GM23338 (cell line): ENCODE measurements around the gene NFIB. TPM values are rescaled to one million over a fixed set of nuclear protein-coding genes. Genes with fewer than 3 reads are reported as not detected.

Source experiments
- ATAC-seq: fragments of 200-7000 bp; cut with Tn5 transposase; 3 replicates; pipeline ENCODE4 v1.9.1; 2020
- DNase-seq: peaks from one replicate; pipeline ENCODE4 v3.0.0-alpha.2; 2015; ENCODE audit warnings: low spot score
- H2AFZ ChIP-seq: fragments of 200-600 bp; sonication (generic); 2 replicates; pipeline ENCODE4 v1.8.0; 2016; ENCODE audit warnings: antibody characterized with exemption, mild to moderate bottlenecking, moderate library complexity
- H3F3A ChIP-seq: fragments of 200-600 bp; sonication (generic); replicated peaks from 2 replicates; pipeline ENCODE4 v1.8.0; 2017; ENCODE audit warnings: antibody characterized with exemption, mixed run types, low read depth
- H3K27ac ChIP-seq: fragments of 200-600 bp; sonication (generic); 2 replicates; pipeline ENCODE4 v1.6.1; 2016; ENCODE audit warnings: low read depth
- H3K27me3 ChIP-seq: fragments of 200-600 bp; sonication (generic); 2 replicates; pipeline ENCODE4 v1.8.0; 2016; ENCODE audit warnings: mild to moderate bottlenecking, mixed run types, moderate library complexity; ENCODE audit not compliant: insufficient read depth
- H3K36me3 ChIP-seq: fragments of 200-600 bp; sonication (generic); 2 replicates; pipeline ENCODE4 v1.8.0; 2016; ENCODE audit warnings: mild to moderate bottlenecking; ENCODE audit not compliant: insufficient read depth
- H3K4me1 ChIP-seq: fragments of 200-600 bp; sonication (generic); 2 replicates; pipeline ENCODE4 v1.8.0; 2016; ENCODE audit warnings: mild to moderate bottlenecking, moderate library complexity; ENCODE audit not compliant: insufficient read depth
- H3K4me2 ChIP-seq: fragments of 200-600 bp; sonication (generic); 2 replicates; pipeline ENCODE4 v1.7.1; 2017; ENCODE audit warnings: mixed run types
- H3K4me3 ChIP-seq: fragments of 200-600 bp; sonication (generic); 2 replicates; pipeline ENCODE4 v1.6.1; 2016; ENCODE audit warnings: mixed run types
- H3K79me2 ChIP-seq: fragments of 200-600 bp; sonication (generic); replicated peaks from 2 replicates; pipeline ENCODE4 v1.8.0; 2017; ENCODE audit warnings: mild to moderate bottlenecking; ENCODE audit not compliant: insufficient read depth
- H3K9me2 ChIP-seq: fragments of 200-600 bp; sonication (generic); 2 replicates; pipeline ENCODE4 v1.8.0; 2017; ENCODE audit not compliant: insufficient read depth
- H4K20me1 ChIP-seq: fragments of 200-600 bp; sonication (generic); replicated peaks from 2 replicates; pipeline ENCODE4 v1.8.0; 2017; ENCODE audit warnings: mild to moderate bottlenecking; ENCODE audit not compliant: insufficient read depth
- H3K27ac Mint-ChIP-seq: 2 replicates; pipeline ENCODE4 v1.8.0; 2020; ENCODE audit warnings: inconsistent platforms, mild to moderate bottlenecking, moderate library complexity, mixed read lengths
- H3K27me3 Mint-ChIP-seq: 3 replicates; pipeline ENCODE4 v1.8.0; 2022; ENCODE audit warnings: low read depth, mild to moderate bottlenecking, moderate library complexity, mixed read lengths, inconsistent platforms; ENCODE audit not compliant: insufficient read depth, poor library complexity
- H3K36me3 Mint-ChIP-seq: 3 replicates; pipeline ENCODE4 v1.8.0; 2021; ENCODE audit warnings: low read depth, mild to moderate bottlenecking, inconsistent platforms, moderate library complexity, mixed read lengths
- H3K4me1 Mint-ChIP-seq: 3 replicates; pipeline ENCODE4 v1.8.0; 2020; ENCODE audit warnings: mild to moderate bottlenecking, inconsistent platforms, mixed read lengths
- H3K4me3 Mint-ChIP-seq: 3 replicates; pipeline ENCODE4 v1.8.0; 2021; ENCODE audit warnings: moderate library complexity, mild to moderate bottlenecking, inconsistent platforms, mixed read lengths
- H3K9me3 Mint-ChIP-seq: 3 replicates; pipeline ENCODE4 v1.8.0; 2020; ENCODE audit warnings: moderate library complexity, mild to moderate bottlenecking, inconsistent platforms, mixed read lengths
- CTCF ChIP-seq, 2 experiments: fragments of 200-600 bp in 1 of 2; sonication (generic) in 1 of 2; conservative IDR thresholded peaks; 2 replicates each; pipeline versions ENCODE4 v1.5.1 to v1.6.1; 2016 to 2017; ENCODE audit warnings: antibody characterized with exemption in 2 of 2, low read depth in 2 of 2, mild to moderate bottlenecking in 2 of 2, moderate library complexity in 1 of 2
- ETS1 ChIP-seq: IDR thresholded peaks from 2 replicates; pipeline ENCODE4 v1.6.1; 2016; ENCODE audit warnings: antibody characterized with exemption
- EZH2 ChIP-seq: fragments of 200-600 bp; sonication (generic); IDR thresholded peaks from one replicate; pipeline ENCODE4 v1.8.0; 2017; ENCODE audit warnings: antibody characterized with exemption, mild to moderate bottlenecking, low read depth; ENCODE audit not compliant: unreplicated experiment
- JUNB ChIP-seq: IDR thresholded peaks from one replicate; pipeline ENCODE4 v1.6.1; 2016; ENCODE audit warnings: antibody characterized with exemption; ENCODE audit not compliant: unreplicated experiment
- NANOG ChIP-seq: IDR thresholded peaks from 2 replicates; pipeline ENCODE4 v1.6.1; 2016; ENCODE audit warnings: antibody characterized with exemption, borderline replicate concordance
- POLR2AphosphoS5 ChIP-seq: IDR thresholded peaks from 2 replicates; pipeline ENCODE4 v1.6.1; 2016; ENCODE audit warnings: antibody characterized with exemption, low read depth
- STAT1 ChIP-seq: IDR thresholded peaks from one replicate; pipeline ENCODE4 v1.6.1; 2016; ENCODE audit warnings: antibody characterized with exemption; ENCODE audit not compliant: unreplicated experiment
- ZNF114 ChIP-seq: fragments of 250-450 bp; sonication (Bioruptor Pico); IDR thresholded peaks from 2 replicates; pipeline ENCODE4 v1.5.0; 2020; ENCODE audit warnings: mild to moderate bottlenecking, moderate library complexity
- polyA plus RNA-seq: library from polyadenylated mRNA; unstranded; fragments of >200 nt; fragmentation: Nextera tagmentation; extraction: Ambion mirVana; gene quantifications from 2 replicates; pipeline ENCODE4 v1.2.1, GENCODE V29; 2016
- total RNA-seq: library from RNA; depleted of rRNA; stranded (reverse); fragments of >200 nt; shearing (Covaris generic); gene quantifications from 2 replicates; pipeline ENCODE4 v1.2.3, GENCODE V29; 2014
- TF ChIP-seq, protein P1 (sequence below): fragments of 250-450 bp; sonication (Bioruptor Pico); IDR thresholded peaks from 2 replicates; pipeline ENCODE4 v1.5.0; 2020; ENCODE audit warnings: mild to moderate bottlenecking, moderate library complexity
- TF ChIP-seq, protein P2 (sequence below): IDR thresholded peaks from one replicate; pipeline ENCODE4 v1.6.1; 2018; ENCODE audit warnings: antibody characterized with exemption; ENCODE audit not compliant: unreplicated experiment

NFIB gene
- total and polyA plus RNA-seq, 2 experiments from 2014 or later = 3.9 to 4.7 TPM

GRCh38 chr9:14322211-14323082 is 8.5 kb upstream of the NFIB start (continued):
- TF ChIP-seq, protein P1, sequence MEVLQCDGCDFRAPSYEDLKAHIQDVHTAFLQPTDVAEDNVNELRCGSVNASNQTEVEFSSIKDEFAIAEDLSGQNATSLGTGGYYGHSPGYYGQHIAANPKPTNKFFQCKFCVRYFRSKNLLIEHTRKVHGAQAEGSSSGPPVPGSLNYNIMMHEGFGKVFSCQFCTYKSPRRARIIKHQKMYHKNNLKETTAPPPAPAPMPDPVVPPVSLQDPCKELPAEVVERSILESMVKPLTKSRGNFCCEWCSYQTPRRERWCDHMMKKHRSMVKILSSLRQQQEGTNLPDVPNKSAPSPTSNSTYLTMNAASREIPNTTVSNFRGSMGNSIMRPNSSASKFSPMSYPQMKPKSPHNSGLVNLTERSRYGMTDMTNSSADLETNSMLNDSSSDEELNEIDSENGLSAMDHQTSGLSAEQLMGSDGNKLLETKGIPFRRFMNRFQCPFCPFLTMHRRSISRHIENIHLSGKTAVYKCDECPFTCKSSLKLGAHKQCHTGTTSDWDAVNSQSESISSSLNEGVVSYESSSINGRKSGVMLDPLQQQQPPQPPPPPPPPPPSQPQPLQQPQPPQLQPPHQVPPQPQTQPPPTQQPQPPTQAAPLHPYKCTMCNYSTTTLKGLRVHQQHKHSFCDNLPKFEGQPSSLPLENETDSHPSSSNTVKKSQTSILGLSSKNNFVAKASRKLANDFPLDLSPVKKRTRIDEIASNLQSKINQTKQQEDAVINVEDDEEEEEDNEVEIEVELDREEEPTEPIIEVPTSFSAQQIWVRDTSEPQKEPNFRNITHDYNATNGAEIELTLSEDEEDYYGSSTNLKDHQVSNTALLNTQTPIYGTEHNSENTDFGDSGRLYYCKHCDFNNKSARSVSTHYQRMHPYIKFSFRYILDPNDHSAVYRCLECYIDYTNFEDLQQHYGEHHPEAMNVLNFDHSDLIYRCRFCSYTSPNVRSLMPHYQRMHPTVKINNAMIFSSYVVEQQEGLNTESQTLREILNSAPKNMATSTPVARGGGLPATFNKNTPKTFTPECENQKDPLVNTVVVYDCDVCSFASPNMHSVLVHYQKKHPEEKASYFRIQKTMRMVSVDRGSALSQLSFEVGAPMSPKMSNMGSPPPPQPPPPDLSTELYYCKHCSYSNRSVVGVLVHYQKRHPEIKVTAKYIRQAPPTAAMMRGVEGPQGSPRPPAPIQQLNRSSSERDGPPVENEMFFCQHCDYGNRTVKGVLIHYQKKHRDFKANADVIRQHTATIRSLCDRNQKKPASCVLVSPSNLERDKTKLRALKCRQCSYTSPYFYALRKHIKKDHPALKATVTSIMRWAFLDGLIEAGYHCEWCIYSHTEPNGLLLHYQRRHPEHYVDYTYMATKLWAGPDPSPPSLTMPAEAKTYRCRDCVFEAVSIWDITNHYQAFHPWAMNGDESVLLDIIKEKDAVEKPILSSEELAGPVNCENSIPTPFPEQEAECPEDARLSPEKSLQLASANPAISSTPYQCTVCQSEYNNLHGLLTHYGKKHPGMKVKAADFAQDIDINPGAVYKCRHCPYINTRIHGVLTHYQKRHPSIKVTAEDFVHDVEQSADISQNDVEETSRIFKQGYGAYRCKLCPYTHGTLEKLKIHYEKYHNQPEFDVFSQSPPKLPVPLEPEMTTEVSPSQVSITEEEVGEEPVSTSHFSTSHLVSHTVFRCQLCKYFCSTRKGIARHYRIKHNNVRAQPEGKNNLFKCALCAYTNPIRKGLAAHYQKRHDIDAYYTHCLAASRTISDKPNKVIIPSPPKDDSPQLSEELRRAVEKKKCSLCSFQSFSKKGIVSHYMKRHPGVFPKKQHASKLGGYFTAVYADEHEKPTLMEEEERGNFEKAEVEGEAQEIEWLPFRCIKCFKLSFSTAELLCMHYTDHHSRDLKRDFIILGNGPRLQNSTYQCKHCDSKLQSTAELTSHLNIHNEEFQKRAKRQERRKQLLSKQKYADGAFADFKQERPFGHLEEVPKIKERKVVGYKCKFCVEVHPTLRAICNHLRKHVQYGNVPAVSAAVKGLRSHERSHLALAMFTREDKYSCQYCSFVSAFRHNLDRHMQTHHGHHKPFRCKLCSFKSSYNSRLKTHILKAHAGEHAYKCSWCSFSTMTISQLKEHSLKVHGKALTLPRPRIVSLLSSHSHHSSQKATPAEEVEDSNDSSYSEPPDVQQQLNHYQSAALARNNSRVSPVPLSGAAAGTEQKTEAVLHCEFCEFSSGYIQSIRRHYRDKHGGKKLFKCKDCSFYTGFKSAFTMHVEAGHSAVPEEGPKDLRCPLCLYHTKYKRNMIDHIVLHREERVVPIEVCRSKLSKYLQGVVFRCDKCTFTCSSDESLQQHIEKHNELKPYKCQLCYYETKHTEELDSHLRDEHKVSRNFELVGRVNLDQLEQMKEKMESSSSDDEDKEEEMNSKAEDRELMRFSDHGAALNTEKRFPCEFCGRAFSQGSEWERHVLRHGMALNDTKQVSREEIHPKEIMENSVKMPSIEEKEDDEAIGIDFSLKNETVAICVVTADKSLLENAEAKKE (CRISPR knock-in tag) = no peak
- no peak for TF ChIP-seq NANOG

DNA sequence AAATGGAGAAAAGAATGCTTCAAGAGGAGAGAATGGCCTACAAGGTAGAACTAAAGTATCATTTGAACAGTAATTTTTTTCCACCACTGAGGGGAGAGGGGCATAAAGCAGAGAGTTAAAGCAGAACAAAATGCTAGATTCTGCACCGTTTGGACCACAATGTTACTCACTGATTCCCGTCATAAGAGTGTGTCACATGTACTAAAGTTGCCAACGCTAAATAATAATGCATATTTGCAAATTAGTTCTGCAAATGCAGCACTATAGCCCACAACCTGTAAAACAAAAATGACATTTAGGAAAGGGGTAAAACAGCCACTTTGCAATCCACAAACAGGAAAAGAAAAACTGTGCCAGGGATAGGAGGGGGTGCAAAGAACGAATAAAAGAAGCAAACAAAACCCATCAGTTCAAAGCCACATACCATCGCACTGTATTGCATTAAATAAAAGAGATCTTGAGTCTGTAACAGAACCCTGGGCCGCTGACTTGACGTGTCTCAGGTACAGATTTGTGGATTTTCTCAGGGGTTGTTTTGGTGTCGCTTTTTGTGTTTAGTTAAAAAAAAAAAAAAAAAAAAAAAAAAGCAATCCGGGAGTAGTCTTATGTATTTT is 7.7 kb upstream of the NFIB start:
- Histone ChIP-seq H4K20me1 (no peaks in the 10 kb centered on the region), H3K27ac (peak overlapping the region; percentile 30; the same call in 1 of the 2 replicates), H3K9me2 (no peaks in the 10 kb centered on the region), H3K4me3 (peak overlapping the region; percentile 72), H3F3A (peaks cover 4% of the 10 kb centered on the region; the same call in 1 of the 2 replicates), H3K4me1 (peaks cover 58% of the 10 kb centered on the region), H3K36me3 (no peaks in the 10 kb centered on the region), H2AFZ (no peak overlapping the region; the same call in 1 of the 2 replicates), H3K27me3 (peaks cover 72% of the 10 kb centered on the region), H3K79me2 (no peaks in the 10 kb centered on the region), H3K4me2 (peak overlapping the region; percentile 89)
- Mint-ChIP-seq H3K36me3 (no peaks in the 10 kb centered on the region), H3K9me3 (no peaks in the 10 kb centered on the region), H3K4me3 (peak overlapping the region; percentile 94), H3K27ac (peak overlapping the region; percentile 93; the same call in 1 of the 2 replicates), H3K4me1 (peaks cover 64% of the 10 kb centered on the region), H3K27me3 (peaks cover 26% of the 10 kb centered on the region)
- DNase-seq (peak; percentile 36), ATAC-seq (0 out of 3 replicates have a peak, but pooled peaks have one; percentile 2)
- TF ChIP-seq, protein P2, sequence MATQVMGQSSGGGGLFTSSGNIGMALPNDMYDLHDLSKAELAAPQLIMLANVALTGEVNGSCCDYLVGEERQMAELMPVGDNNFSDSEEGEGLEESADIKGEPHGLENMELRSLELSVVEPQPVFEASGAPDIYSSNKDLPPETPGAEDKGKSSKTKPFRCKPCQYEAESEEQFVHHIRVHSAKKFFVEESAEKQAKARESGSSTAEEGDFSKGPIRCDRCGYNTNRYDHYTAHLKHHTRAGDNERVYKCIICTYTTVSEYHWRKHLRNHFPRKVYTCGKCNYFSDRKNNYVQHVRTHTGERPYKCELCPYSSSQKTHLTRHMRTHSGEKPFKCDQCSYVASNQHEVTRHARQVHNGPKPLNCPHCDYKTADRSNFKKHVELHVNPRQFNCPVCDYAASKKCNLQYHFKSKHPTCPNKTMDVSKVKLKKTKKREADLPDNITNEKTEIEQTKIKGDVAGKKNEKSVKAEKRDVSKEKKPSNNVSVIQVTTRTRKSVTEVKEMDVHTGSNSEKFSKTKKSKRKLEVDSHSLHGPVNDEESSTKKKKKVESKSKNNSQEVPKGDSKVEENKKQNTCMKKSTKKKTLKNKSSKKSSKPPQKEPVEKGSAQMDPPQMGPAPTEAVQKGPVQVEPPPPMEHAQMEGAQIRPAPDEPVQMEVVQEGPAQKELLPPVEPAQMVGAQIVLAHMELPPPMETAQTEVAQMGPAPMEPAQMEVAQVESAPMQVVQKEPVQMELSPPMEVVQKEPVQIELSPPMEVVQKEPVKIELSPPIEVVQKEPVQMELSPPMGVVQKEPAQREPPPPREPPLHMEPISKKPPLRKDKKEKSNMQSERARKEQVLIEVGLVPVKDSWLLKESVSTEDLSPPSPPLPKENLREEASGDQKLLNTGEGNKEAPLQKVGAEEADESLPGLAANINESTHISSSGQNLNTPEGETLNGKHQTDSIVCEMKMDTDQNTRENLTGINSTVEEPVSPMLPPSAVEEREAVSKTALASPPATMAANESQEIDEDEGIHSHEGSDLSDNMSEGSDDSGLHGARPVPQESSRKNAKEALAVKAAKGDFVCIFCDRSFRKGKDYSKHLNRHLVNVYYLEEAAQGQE = no peak
- TF ChIP-seq POLR2AphosphoS5 = no peak
- no peak for TF ChIP-seq ZNF114 (CRISPR knock-in tag)
- TF ChIP-seq NANOG = no peak
- TF ChIP-seq EZH2 = no peak
- TF ChIP-seq JUNB = no peak
- no peak for TF ChIP-seq STAT1
- no peak for TF ChIP-seq ETS1
- TF ChIP-seq CTCF (conservative IDR thresholded peaks at IDR 0.05; ENCODE audit: low read depth in 2 of 2) = no peak
